SU-DHL-6 (cell line): ENCODE data around the gene PALM.
"Not testable (repeated sequence)": the region's sequence is repeated elsewhere in the genome, so short reads cannot be mapped to it uniquely, and the experiment has no call there.

Source experiments
- H2AFZ ChIP-seq: fragments of 200-600 bp; sonication (generic); 2 replicates; pipeline ENCODE4 v1.6.1; 2014; ENCODE audit warnings: low read depth, mild to moderate bottlenecking, moderate library complexity, mixed read lengths, antibody characterized with exemption, low read length; ENCODE audit not compliant: severe bottlenecking
- H3F3A ChIP-seq: fragments of 200-600 bp; shearing (Covaris generic); 2 replicates; pipeline ENCODE4 v1.6.0; 2016; ENCODE audit warnings: antibody characterized with exemption, mild to moderate bottlenecking; ENCODE audit not compliant: insufficient read depth
- H3K27ac ChIP-seq: fragments of 200-600 bp; sonication (generic); 2 replicates; pipeline ENCODE4 v1.5.1; 2016; ENCODE audit warnings: low read depth, mild to moderate bottlenecking, low read length, moderate library complexity, mixed read lengths
- H3K27me3 ChIP-seq: fragments of 200-600 bp; sonication (generic), shearing (Covaris generic); 2 replicates; pipeline ENCODE4 v1.6.0; 2014; ENCODE audit warnings: mild to moderate bottlenecking, low read length
- H3K36me3 ChIP-seq: fragments of 200-600 bp; sonication (generic); 2 replicates; pipeline ENCODE4 v1.6.1; 2014; ENCODE audit warnings: mild to moderate bottlenecking, low read length, mixed read lengths
- H3K4me2 ChIP-seq: fragments of 300-600, 200-600 bp; shearing (Covaris generic), sonication (generic); 2 replicates; pipeline ENCODE4 v1.6.0; 2014; ENCODE audit warnings: low read length, low read depth, mild to moderate bottlenecking; ENCODE audit not compliant: poor library complexity, severe bottlenecking
- H3K4me3 ChIP-seq: fragments of 200-600 bp; sonication (generic); 2 replicates; pipeline ENCODE4 v1.5.1; 2014; ENCODE audit warnings: antibody characterized with exemption, low read length, mild to moderate bottlenecking, mixed read lengths; ENCODE audit not compliant: insufficient read depth, poor library complexity, severe bottlenecking
- H3K79me2 ChIP-seq: fragments of 200-600 bp; sonication (generic); 2 replicates; pipeline ENCODE4 v1.6.1; 2014; ENCODE audit warnings: mild to moderate bottlenecking, low read length, moderate library complexity; ENCODE audit not compliant: insufficient read depth
- H3K9ac ChIP-seq: fragments of 200-600 bp; sonication (generic); 2 replicates; pipeline ENCODE4 v1.7.0; 2014; ENCODE audit warnings: mild to moderate bottlenecking, low read length
- H3K9me2 ChIP-seq: fragments of 200-600 bp; sonication (generic); replicated peaks from 2 replicates; pipeline ENCODE4 v1.6.1; 2014; ENCODE audit warnings: low read length; ENCODE audit not compliant: insufficient read depth
- H3K9me3 ChIP-seq: fragments of 200-600 bp; sonication (generic); 2 replicates; pipeline ENCODE4 v1.6.1; 2014; ENCODE audit warnings: low read length, mixed read lengths; ENCODE audit not compliant: insufficient read depth
- H4K20me1 ChIP-seq: fragments of 200-600 bp; sonication (generic); 2 replicates; pipeline ENCODE4 v1.6.1; 2014; ENCODE audit warnings: low read depth, mild to moderate bottlenecking, antibody characterized with exemption, low read length, moderate library complexity, mixed read lengths
- CTCF ChIP-seq: fragments of 200-600 bp; sonication (generic); IDR thresholded peaks from one replicate; pipeline ENCODE4 v1.5.1; 2017; ENCODE audit warnings: antibody characterized with exemption, mild to moderate bottlenecking, low read length, moderate library complexity; ENCODE audit not compliant: insufficient read depth, poor library complexity, severe bottlenecking
- EZH2phosphoT487 ChIP-seq: fragments of 200-600 bp; sonication (generic), shearing (Covaris generic); conservative IDR thresholded peaks from 2 replicates; pipeline ENCODE4 v1.6.1; 2018; ENCODE audit warnings: mild to moderate bottlenecking, antibody characterized with exemption, low read length, moderate library complexity, mixed read lengths

PALM gene

GRCh38 chr19:690203-690602 is 18.5 kb upstream of the PALM start:
- Histone ChIP-seq H3K9me2 (no peaks in the 10 kb centered on the region), H3K4me3 (no peak overlapping the region), H3K9me3 (no peaks in the 10 kb centered on the region), H3K4me2 (no peak overlapping the region), H3K9ac (no peak overlapping the region), H4K20me1 (no peaks in the 10 kb centered on the region), H3F3A (no peaks in the 10 kb centered on the region), H3K27ac (no peak overlapping the region), H3K79me2 (no peaks in the 10 kb centered on the region), H3K36me3 (no peaks in the 10 kb centered on the region), H2AFZ (no peak overlapping the region), H3K27me3 (no peaks in the 10 kb centered on the region)
- TF ChIP-seq EZH2phosphoT487 (no peak), CTCF (no peak)

DNA sequence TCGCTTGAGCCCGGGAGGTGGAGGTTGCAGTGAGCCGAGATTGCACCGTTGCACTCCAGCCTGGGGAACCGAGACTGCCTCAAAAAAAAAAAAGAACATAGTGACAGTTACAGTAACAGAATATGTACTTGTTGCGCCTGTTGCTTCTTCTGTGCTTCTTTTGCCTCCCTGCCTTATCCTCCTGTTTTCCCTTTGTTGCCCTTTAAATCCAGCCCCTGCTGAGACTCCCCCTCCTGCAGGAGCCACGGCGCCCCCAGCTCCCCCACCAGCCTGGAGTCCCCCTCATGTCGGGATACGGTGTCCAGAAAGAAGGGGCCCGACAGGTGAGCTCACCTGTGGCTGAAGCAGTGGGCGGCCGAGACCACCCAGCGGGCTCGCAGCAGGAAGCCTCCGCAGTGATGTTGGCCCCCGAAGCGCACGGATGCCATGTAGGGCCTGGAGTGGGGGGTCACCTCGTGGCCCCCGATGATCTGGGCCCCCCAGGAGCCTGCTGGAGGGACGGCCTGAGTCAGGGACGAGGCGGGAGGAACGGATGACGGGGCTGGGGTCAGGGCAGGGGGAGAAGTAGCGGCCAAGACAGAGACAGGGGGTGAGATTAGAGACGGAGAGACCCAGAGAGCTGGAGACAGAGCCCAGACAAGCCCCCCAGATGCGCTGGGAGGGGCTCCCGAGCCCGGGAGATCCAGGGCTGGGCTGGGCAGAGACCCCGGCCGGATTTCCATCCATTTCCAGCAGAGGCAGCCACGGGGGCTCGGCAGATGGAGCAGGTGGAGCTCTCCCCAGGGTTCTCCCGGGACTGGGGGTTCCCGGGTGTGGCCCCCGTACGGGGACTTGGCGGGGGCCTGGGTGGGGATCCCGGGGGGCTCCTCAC is 14.0 kb upstream of the PALM start:
- H2AFZ ChIP-seq: no peak overlapping the region
- no peaks in the 10 kb centered on the region for H3F3A ChIP-seq
- H3K9me2 ChIP-seq: no peaks in the 10 kb centered on the region
- H3K36me3 ChIP-seq: no peaks in the 10 kb centered on the region
- H3K4me2 ChIP-seq: no peak overlapping the region
- no peak for TF ChIP-seq CTCF
- no peak for TF ChIP-seq EZH2phosphoT487
- H3K4me3 ChIP-seq: no peak overlapping the region
- H4K20me1 ChIP-seq: no peaks in the 10 kb centered on the region
- H3K9me3 ChIP-seq: no peaks in the 10 kb centered on the region
- H3K27me3 ChIP-seq: no peaks in the 10 kb centered on the region
- H3K27ac ChIP-seq: no peak overlapping the region
- H3K79me2 ChIP-seq: no peaks in the 10 kb centered on the region
- H3K9ac ChIP-seq: no peak overlapping the region

GRCh38 chr19:695352-695949 is 13.3 kb upstream of the PALM start, which contains the start of gene PRSS57:
TSS of gene PRSS57 (minus strand) at chr19:695452. CDS start at chr19:695430, 22 bp downstream.
- Histone ChIP-seq H3K27me3 (no peaks in the 10 kb centered on the region), H2AFZ (no peak within 1 kb of the TSS), H3K4me3 (no peak within 1 kb of the TSS), H3K9me2 (no peaks in the 10 kb centered on the region), H3K9ac (no peak within 1 kb of the TSS), H4K20me1 (no peaks in the 10 kb centered on the region), H3K36me3 (no peaks in the 10 kb centered on the region), H3K4me2 (no peak within 1 kb of the TSS), H3K79me2 (no peaks in the 10 kb centered on the region), H3K9me3 (no peaks in the 10 kb centered on the region), H3K27ac (no peak within 1 kb of the TSS), H3F3A (no peaks in the 10 kb centered on the region)
- TF ChIP-seq CTCF (no peak), EZH2phosphoT487 (no peak)

GRCh38 chr19:698529-698928 is 10.2 kb upstream of the PALM start:
- not testable (repeated sequence) for H3K9ac ChIP-seq, H2AFZ ChIP-seq, H3K36me3 ChIP-seq, H3K4me3 ChIP-seq, H3K9me3 ChIP-seq, H3K27ac ChIP-seq, H3K4me2 ChIP-seq, H3K9me2 ChIP-seq, H3K27me3 ChIP-seq, H3F3A ChIP-seq, H3K79me2 ChIP-seq, H4K20me1 ChIP-seq

- H3K79me2 ChIP-seq, H3K4me2 ChIP-seq, H3K27ac ChIP-seq, H3K9me3 ChIP-seq, H2AFZ ChIP-seq, H4K20me1 ChIP-seq, H3F3A ChIP-seq, H3K9ac ChIP-seq, H3K36me3 ChIP-seq, H3K9me2 ChIP-seq, H3K4me3 ChIP-seq, H3K27me3 ChIP-seq: not testable (repeated sequence)
Measured at GRCh38 chr19:699885-700284, 8.8 kb upstream of the PALM start.
